H9 (cell line): ENCODE results near the gene LAMC2. TPM values are rescaled to one million over a fixed set of nuclear protein-coding genes. Genes with fewer than 3 reads are reported as not detected.

Source experiments
- DNase-seq: peaks from one replicate; pipeline ENCODE4 v3.0.0-alpha.2; 2017
- H2AFZ ChIP-seq: one replicate; pipeline ENCODE4 v1.6.1; 2013; ENCODE audit warnings: mild to moderate bottlenecking, low read length, control low read depth, moderate library complexity
- H2AK5ac ChIP-seq: 2 replicates; pipeline ENCODE4 v1.6.1; 2013; ENCODE audit warnings: low read length, control low read depth, mixed read lengths; ENCODE audit not compliant: insufficient read length
- H2BK120ac ChIP-seq: one replicate; pipeline ENCODE4 v1.6.1; 2013; ENCODE audit warnings: low read depth, mild to moderate bottlenecking, low read length, control low read depth, inconsistent platforms; ENCODE audit not compliant: poor library complexity, severe bottlenecking
- H2BK12ac ChIP-seq: 2 replicates; pipeline ENCODE4 v1.6.1; 2013; ENCODE audit warnings: low read length, control low read depth, mixed read lengths, low read depth; ENCODE audit not compliant: insufficient read length
- H2BK15ac ChIP-seq: 2 replicates; pipeline ENCODE4 v1.6.1; 2013; ENCODE audit warnings: low read depth, low read length, control low read depth
- H2BK20ac ChIP-seq: one replicate; pipeline ENCODE4 v1.6.1; 2013; ENCODE audit warnings: low read depth, mild to moderate bottlenecking, low read length, control low read depth, inconsistent platforms; ENCODE audit not compliant: poor library complexity, severe bottlenecking
- H2BK5ac ChIP-seq: 2 replicates; pipeline ENCODE4 v1.6.1; 2013; ENCODE audit warnings: low read length, control low read depth, mixed read lengths; ENCODE audit not compliant: insufficient read length
- H3K14ac ChIP-seq: 2 replicates; pipeline ENCODE4 v1.6.1; 2013; ENCODE audit warnings: low read length, control low read depth; ENCODE audit not compliant: insufficient read depth
- H3K18ac ChIP-seq: 2 replicates; pipeline ENCODE4 v1.6.1; 2013; ENCODE audit warnings: low read depth, mild to moderate bottlenecking, mixed read lengths, low read length, control low read depth; ENCODE audit not compliant: insufficient read length
- H3K23ac ChIP-seq: 2 replicates; pipeline ENCODE4 v1.6.1; 2013; ENCODE audit warnings: low read length, control low read depth, mixed read lengths, low read depth; ENCODE audit not compliant: insufficient read length
- H3K23me2 ChIP-seq: 2 replicates; pipeline ENCODE4 v1.6.1; 2013; ENCODE audit warnings: low read depth, mild to moderate bottlenecking, mixed read lengths, low read length, control low read depth; ENCODE audit not compliant: insufficient read length, poor library complexity, severe bottlenecking
- H3K27ac ChIP-seq: 2 replicates; pipeline ENCODE4 v1.5.1; 2013; ENCODE audit warnings: low read length, control low read depth, mixed read lengths, low read depth; ENCODE audit not compliant: insufficient read length
- H3K27me3 ChIP-seq: 2 replicates; pipeline ENCODE4 v1.6.1; 2013; ENCODE audit warnings: low read length, control low read depth, inconsistent platforms; ENCODE audit not compliant: insufficient read depth
- H3K4ac ChIP-seq: 2 replicates; pipeline ENCODE4 v1.6.1; 2013; ENCODE audit warnings: low read depth, mild to moderate bottlenecking, control low read depth, inconsistent platforms, low read length, moderate library complexity
- H3K4me1 ChIP-seq: 2 replicates; pipeline ENCODE4 v1.6.1; 2013; ENCODE audit warnings: low read length, control low read depth, inconsistent platforms; ENCODE audit not compliant: insufficient read depth
- H3K4me2 ChIP-seq: 2 replicates; pipeline ENCODE4 v1.6.1; 2013; ENCODE audit warnings: low read length, control low read depth, mixed read lengths; ENCODE audit not compliant: insufficient read length, insufficient read depth
- H3K56ac ChIP-seq: 2 replicates; pipeline ENCODE4 v1.6.1; 2013; ENCODE audit warnings: low read depth, mild to moderate bottlenecking, mixed read lengths, low read length, control low read depth; ENCODE audit not compliant: insufficient read length
- H3K79me1 ChIP-seq: 2 replicates; pipeline ENCODE4 v1.6.1; 2013; ENCODE audit warnings: low read depth, mild to moderate bottlenecking, moderate library complexity, low read length, control low read depth, inconsistent platforms; ENCODE audit not compliant: insufficient read depth, poor library complexity, severe bottlenecking
- H3K79me2 ChIP-seq: 2 replicates; pipeline ENCODE4 v1.6.1; 2013; ENCODE audit warnings: low read length, control low read depth, inconsistent platforms; ENCODE audit not compliant: insufficient read depth
- H3K9ac ChIP-seq: 2 replicates; pipeline ENCODE4 v1.6.1; 2013; ENCODE audit warnings: low read length, control low read depth, mixed read lengths; ENCODE audit not compliant: insufficient read length; ENCODE audit errors: extremely low read depth
- H3K9me3 ChIP-seq: one replicate; pipeline ENCODE4 v1.6.1; 2013; ENCODE audit warnings: low read depth, low read length, inconsistent platforms; ENCODE audit not compliant: control insufficient read depth
- H3T11ph ChIP-seq: one replicate; pipeline ENCODE4 v1.6.1; 2013; ENCODE audit warnings: mild to moderate bottlenecking, low read length, control low read depth, inconsistent platforms
- H4K20me1 ChIP-seq: one replicate; pipeline ENCODE4 v1.6.1; 2013; ENCODE audit not compliant: control insufficient read depth, insufficient read length, insufficient read depth
- H4K5ac ChIP-seq: 2 replicates; pipeline ENCODE4 v1.6.1; 2013; ENCODE audit warnings: low read depth, mild to moderate bottlenecking, mixed read lengths, low read length, control low read depth; ENCODE audit not compliant: insufficient read length
- H4K8ac ChIP-seq: replicated peaks from 2 replicates; pipeline ENCODE4 v1.6.1; 2013; ENCODE audit warnings: low read length, control low read depth, mixed read lengths, low read depth; ENCODE audit not compliant: insufficient read length
- H4K91ac ChIP-seq: 2 replicates; pipeline ENCODE4 v1.6.1; 2013; ENCODE audit warnings: low read depth, mild to moderate bottlenecking, moderate library complexity, mixed read lengths, low read length, control low read depth; ENCODE audit not compliant: insufficient read length
- H3K27ac Mint-ChIP-seq, 3 experiments: 2 replicates in 2 of 3; 3 replicates in 1 of 3; pipeline ENCODE4 v1.8.0; 2020 to 2021; ENCODE audit warnings: mixed read lengths in 3 of 3, mild to moderate bottlenecking in 1 of 3, moderate library complexity in 1 of 3
- H3K27me3 Mint-ChIP-seq: 2 replicates; pipeline ENCODE4 v1.8.0; 2021; ENCODE audit warnings: low read depth, mild to moderate bottlenecking, moderate library complexity, mixed read lengths
- H3K36me3 Mint-ChIP-seq, 3 experiments: 2 replicates in 2 of 3; 3 replicates in 1 of 3; pipeline ENCODE4 v1.8.0; 2020 to 2021; ENCODE audit warnings: low read depth in 3 of 3, mixed read lengths in 3 of 3; ENCODE audit not compliant: insufficient read depth in 1 of 3
- H3K4me1 Mint-ChIP-seq, 2 experiments: 2 replicates each; pipeline ENCODE4 v1.8.0; 2020; ENCODE audit warnings: mixed read lengths in 2 of 2
- H3K4me3 Mint-ChIP-seq, 2 experiments: 2 replicates in 1 of 2; 3 replicates in 1 of 2; pipeline ENCODE4 v1.8.0; 2020 to 2021; ENCODE audit warnings: mild to moderate bottlenecking in 2 of 2, mixed read lengths in 2 of 2, moderate library complexity in 1 of 2
- H3K9me3 Mint-ChIP-seq, 2 experiments: 2 replicates in 1 of 2; 3 replicates in 1 of 2; pipeline ENCODE4 v1.8.0; 2020; ENCODE audit warnings: mild to moderate bottlenecking in 2 of 2, mixed read lengths in 2 of 2, moderate library complexity in 1 of 2
- CTCF ChIP-seq: fragments of 200-600 bp; sonication (generic); conservative IDR thresholded peaks from 3 replicates; pipeline ENCODE4 v1.8.0; 2021; ENCODE audit warnings: antibody characterized with exemption, mild to moderate bottlenecking
- WGBS: extraction: QIAGEN DNeasy Blood & Tissue Kit; methylation state at CpG from one replicate; pipeline ENCODE4 v1.1.7; 2013; ENCODE audit warnings: missing lambda C conversion rate, low lambda C conversion rate, mixed read lengths; ENCODE audit not compliant: insufficient read length; ENCODE audit errors: extremely low coverage; 5-methylcytosine and 5-hydroxymethylcytosine counted together
- total RNA-seq: library from RNA; stranded (reverse); gene quantifications from 2 replicates; pipeline ENCODE4 v1.2.1, GENCODE V29; 2021

LAMC2 gene
- total RNA-seq, 1 experiment from 2014 or later = 7.4 TPM

- H3K4me3 Mint-ChIP-seq = no peak overlapping the region
- Histone ChIP-seq H4K91ac (no peak overlapping the region), H4K20me1 (no peaks in the 10 kb centered on the region), H2AK5ac (no peak overlapping the region), H3K27ac (no peak overlapping the region), H4K8ac (no peak overlapping the region), H3K56ac (no peak overlapping the region), H2BK12ac (no peak overlapping the region), H3K9ac (no peak overlapping the region), H3K4me2 (no peak overlapping the region), H3K9me3 (no peaks in the 10 kb centered on the region), H2AFZ (no peak overlapping the region), H3K23ac (no peak overlapping the region), H3K4me1 (peaks cover 5% of the 10 kb centered on the region; the same call in 1 of the 2 replicates), H3K23me2 (peaks cover under 1% of the 10 kb centered on the region), H3K14ac (no peak overlapping the region), H3T11ph (no peak overlapping the region), H3K18ac (no peak overlapping the region), H3K79me1 (no peaks in the 10 kb centered on the region), H3K79me2 (no peaks in the 10 kb centered on the region), H3K4ac (no peak overlapping the region), H2BK5ac (no peak overlapping the region), H2BK20ac (no peak overlapping the region), H3K27me3 (no peaks in the 10 kb centered on the region), H2BK15ac (no peak overlapping the region), H2BK120ac (no peak overlapping the region), H4K5ac (no peak overlapping the region)
- TF ChIP-seq CTCF = no peak
- no peak for DNase-seq
- peak overlapping the region in 1 of 3 experiments; percentile 68; a peak in 2 of 7 replicates for H3K27ac Mint-ChIP-seq
- no peaks in the 10 kb centered on the region for H3K36me3 Mint-ChIP-seq
- WGBS = no CpG with 5 or more reads among the region's 3 CpGs
- no peaks in the 10 kb centered on the region for H3K9me3 Mint-ChIP-seq
- H3K27me3 Mint-ChIP-seq = peaks cover 1% of the 10 kb centered on the region; the same call in 1 of the 2 replicates
- H3K4me1 Mint-ChIP-seq = peaks cover 16 to 23% of the 10 kb centered on the region in 2 experiments
These were observed 5.4 kb upstream of the LAMC2 start for GRCh38 chr1:183180634-183181056.
